Measurements from ENCODE around the gene RASGRF2.

- no peak for TF ChIP-seq RAD21 (IDR thresholded peaks at IDR 0.05; ENCODE audit: low read depth)
- TF ChIP-seq TAF1 (IDR thresholded peaks at IDR 0.05; ENCODE audit: low read depth), result no peak
- TF ChIP-seq YY1 (IDR thresholded peaks at IDR 0.05; ENCODE audit: low read depth), result no peak
- no peak for TF ChIP-seq CREB1 (IDR thresholded peaks at IDR 0.05; ENCODE audit: low read depth)
- TF ChIP-seq FOXM1 (IDR thresholded peaks at IDR 0.05; ENCODE audit: borderline replicate concordance, low read depth), result no peak
Measured at GRCh38 chr5:80912479-80912878, 47.7 kb upstream of the RASGRF2 start.

All from Ishikawa (cell line).